Renal cortex interstitium (tissue), 11 donors: ENCODE measurements around the gene SYNPR. TPM values are rescaled to one million over a fixed set of nuclear protein-coding genes. Genes with fewer than 3 reads are reported as not detected.

Source experiments
- DNase-seq, 11 donors: peaks; one replicate each; pipeline ENCODE4 v3.0.0-alpha.2; 2013; ENCODE audit warnings: low read depth in 9 of 11, low spot score in 4 of 11; ENCODE audit errors: extremely low read depth in 1 of 11
- polyA plus RNA-seq, 3 donors: library from polyadenylated mRNA; unstranded; fragments of 120-200 nt; gene quantifications; one replicate each; pipeline ENCODE4 v1.2.1, GENCODE V29; 2013; ENCODE audit not compliant: insufficient read length in 3 of 3

The SYNPR gene
- polyA plus RNA-seq, 3 donors: 0.11 TPM; not detected in 2

GRCh38 chr3:63442918-63443317 lies 164.8 kb downstream of the SYNPR start:
- DNase-seq: peak in 1 of 11 donors; percentile 9

GRCh38 chr3:63450023-63450422 lies 171.9 kb downstream of the SYNPR start:
- DNase-seq: no peak

- DNase-seq: no peak
Observed at GRCh38 chr3:63450634-63451363, 172.7 kb downstream of the SYNPR start.

GRCh38 chr3:63456901-63457300 lies 178.8 kb downstream of the SYNPR start:
- no peak for DNase-seq

GRCh38 chr3:63458405-63458804 lies 180.3 kb downstream of the SYNPR start:
- DNase-seq: no peak

- DNase-seq: no peak
Observed at GRCh38 chr3:63462732-63463131, 184.6 kb downstream of the SYNPR start.

- DNase-seq: no peak
Observed at GRCh38 chr3:63467392-63467791, 189.3 kb downstream of the SYNPR start.

- no peak for DNase-seq
Observed at GRCh38 chr3:63470745-63471144, 192.6 kb downstream of the SYNPR start.

GRCh38 chr3:63471781-63472180 lies 193.7 kb downstream of the SYNPR start:
- no peak for DNase-seq

- DNase-seq: no peak
Observed at GRCh38 chr3:63473641-63474166, 195.6 kb downstream of the SYNPR start.

- no peak for DNase-seq
Observed at GRCh38 chr3:63474828-63475518, 196.9 kb downstream of the SYNPR start.

- DNase-seq: no peak
Observed at GRCh38 chr3:63477494-63478129, 199.5 kb downstream of the SYNPR start.

- peak in 1 of 11 donors; percentile 26 for DNase-seq
Observed at GRCh38 chr3:63478990-63479660, 201.0 kb downstream of the SYNPR start.

GRCh38 chr3:63479661-63480035 lies 201.5 kb downstream of the SYNPR start:
- peak in 7 of 11 donors; percentile 12 to 44 (median 21) for DNase-seq

- DNase-seq: no peak
Observed at GRCh38 chr3:63481627-63482026, 203.5 kb downstream of the SYNPR start.

GRCh38 chr3:63482341-63482740 lies 204.2 kb downstream of the SYNPR start:
- DNase-seq: no peak

GRCh38 chr3:63492464-63492863 lies 214.4 kb downstream of the SYNPR start:
- no peak for DNase-seq

- DNase-seq: no peak
Observed at GRCh38 chr3:63493101-63493500, 215.0 kb downstream of the SYNPR start.

- DNase-seq: no peak
Observed at GRCh38 chr3:63494646-63495045, 216.5 kb downstream of the SYNPR start.
